A673 (cell line): ENCODE results near the gene PMIS2. TPM values are rescaled to one million over a fixed set of nuclear protein-coding genes. Genes with fewer than 3 reads are reported as not detected.
A peak's percentile ranks its signal among the peaks of the same experiment; 100 is the strongest.

Source experiments
- BruUV-seq: library from RNA; stranded (reverse); fragments of 400-500 nt; replicated peaks from 2 replicates; lab custom pipeline; 2021; lab: Mats Ljungman, UMichigan
- CTCF ChIA-PET: fragments of 300-600 bp; sonication (Branson Sonifier 250); formaldehyde crosslinking; loops from one replicate; lab custom pipeline; 2022; ENCODE audit warnings: antibody characterized with exemption; lab: Charles Lee
- POLR2A ChIA-PET: fragments of 300-600 bp; sonication (Branson Sonifier 250); formaldehyde crosslinking; loops from one replicate; lab custom pipeline; 2022; ENCODE audit warnings: antibody characterized with exemption; ENCODE audit not compliant: low non-redundant PET; lab: Charles Lee
- DNase-seq: peaks from one replicate; pipeline ENCODE4 v3.0.0-alpha.2; 2015; ENCODE audit warnings: low spot score
- H3K27ac ChIP-seq: fragments of 200-600 bp; sonication (generic); 2 replicates; pipeline ENCODE4 v1.5.1; 2016; ENCODE audit warnings: mixed run types, low read depth, mild to moderate bottlenecking, mixed read lengths, antibody characterized with exemption, low read length; ENCODE audit not compliant: poor library complexity, severe bottlenecking
- H3K27me3 ChIP-seq: fragments of 200-600 bp; sonication (generic); replicated peaks from 2 replicates; pipeline ENCODE4 v1.6.1; 2017; ENCODE audit warnings: mixed run types, low read depth, mild to moderate bottlenecking, mixed read lengths, antibody characterized with exemption, low read length; ENCODE audit not compliant: insufficient read depth, poor library complexity
- H3K36me3 ChIP-seq: fragments of 200-600 bp; sonication (generic); 2 replicates; pipeline ENCODE4 v1.6.1; 2016; ENCODE audit warnings: mixed run types, mild to moderate bottlenecking, mixed read lengths, antibody characterized with exemption, low read length; ENCODE audit not compliant: insufficient read depth, poor library complexity, severe bottlenecking
- H3K4me1 ChIP-seq: fragments of 200-600 bp; sonication (generic); 2 replicates; pipeline ENCODE4 v1.6.1; 2017; ENCODE audit warnings: mixed run types, mild to moderate bottlenecking, mixed read lengths, antibody characterized with exemption, low read length; ENCODE audit not compliant: insufficient read depth, poor library complexity, severe bottlenecking
- H3K4me3 ChIP-seq: fragments of 200-600 bp; sonication (generic); 2 replicates; pipeline ENCODE4 v1.5.1; 2016; ENCODE audit warnings: low read depth, mixed run types, mild to moderate bottlenecking, mixed read lengths, low read length; ENCODE audit not compliant: poor library complexity, severe bottlenecking
- H3K9me3 ChIP-seq: fragments of 200-600 bp; sonication (generic); 2 replicates; pipeline ENCODE4 v1.6.1; 2016; ENCODE audit warnings: mixed run types, low read depth, mild to moderate bottlenecking, mixed read lengths, antibody characterized with exemption, low read length; ENCODE audit not compliant: poor library complexity, severe bottlenecking
- CTCF ChIP-seq: fragments of 300-800, 200-600 bp; sonication (generic); conservative IDR thresholded peaks from 2 replicates; pipeline ENCODE4 v1.5.1; 2017; ENCODE audit warnings: low read depth, mild to moderate bottlenecking, antibody characterized with exemption, low read length, moderate library complexity, mixed read lengths
- EZH2 ChIP-seq: fragments of 200-600 bp; sonication (generic); IDR thresholded peaks from 2 replicates; pipeline ENCODE4 v1.6.1; 2017; ENCODE audit warnings: borderline replicate concordance, low read depth, mild to moderate bottlenecking, mixed read lengths, antibody characterized with exemption, low read length; ENCODE audit not compliant: poor library complexity, severe bottlenecking
- intact Hi-C: fragments of 100-400 bp; cut with micrococcal nuclease; formaldehyde crosslinking; loops from one replicate; pipeline ENCODE4 v1.10.0; 2022; ENCODE audit not compliant: unreplicated experiment
- total RNA-seq: library from RNA; stranded (reverse); gene quantifications from 2 replicates; pipeline ENCODE4 v1.2.3, GENCODE V29; 2021

Gene PMIS2
- total RNA-seq, 1 experiment from 2014 or later: not detected

GRCh38 chr19:35556846-35557538 lies 29.0 kb upstream of the PMIS2 start:
- ChIA-PET POLR2A (no interaction called here), CTCF (interaction anchor here (0.5 to 0.9 kb wide), 2 partner anchors 9 to 248 kb away, joined by 3 read pairs; no protein-coding TSS in a partner anchor)
- Histone ChIP-seq H3K9me3 (no peaks in the 10 kb centered on the region), H3K4me1 (no peaks in the 10 kb centered on the region), H3K27me3 (peaks cover 15% of the 10 kb centered on the region), H3K4me3 (no peak overlapping the region), H3K36me3 (no peaks in the 10 kb centered on the region), H3K27ac (no peak overlapping the region)
- intact Hi-C loops: no loop called here
- no TSS peak for BruUV-seq
- TF ChIP-seq EZH2: no peak
- no peak for TF ChIP-seq CTCF
- DNase-seq: no peak

GRCh38 chr19:35557539-35558399 lies 28.2 kb upstream of the PMIS2 start:
- Histone ChIP-seq H3K4me3 (peak overlapping the region; percentile 47), H3K9me3 (no peaks in the 10 kb centered on the region), H3K4me1 (no peaks in the 10 kb centered on the region), H3K36me3 (no peaks in the 10 kb centered on the region), H3K27me3 (peaks cover 18% of the 10 kb centered on the region), H3K27ac (no peak overlapping the region)
- ChIA-PET CTCF (interaction anchor here (0.5 to 0.6 kb wide), 4 partner anchors 10 to 490 kb away, joined by 3 to 4 read pairs (median 3); no protein-coding TSS in a partner anchor), POLR2A (interaction anchor here (0.7 kb wide), 1 partner anchor 118 kb away, joined by 8 read pairs; no protein-coding TSS in a partner anchor)
- peak; percentile 83 for DNase-seq
- intact Hi-C loops: no loop called here
- no TSS peak for BruUV-seq
- peak; percentile 31; the same call in 1 of the 2 replicates for TF ChIP-seq CTCF
- no peak for TF ChIP-seq EZH2
